Measurements from ENCODE around the gene FAM53A.

Gene FAM53A

GRCh38 chr4:1623821-1624518, 60.1 kb downstream of the FAM53A start:
- no peak for DNase-seq (ENCODE audit: low read depth)

- no peak for DNase-seq (ENCODE audit: low read depth)
These were observed 60.7 kb downstream of the FAM53A start for GRCh38 chr4:1623400-1623799.

GRCh38 chr4:1622956-1623355, 61.2 kb downstream of the FAM53A start:
- DNase-seq (ENCODE audit: low read depth) = no peak

- DNase-seq (ENCODE audit: low read depth) = no peak
These were observed 61.9 kb downstream of the FAM53A start for GRCh38 chr4:1622238-1622637.

GRCh38 chr4:1621526-1621925, 62.6 kb downstream of the FAM53A start:
- no peak for DNase-seq (ENCODE audit: low read depth)

- DNase-seq (ENCODE audit: low read depth) = no peak
These were observed 64.9 kb downstream of the FAM53A start for GRCh38 chr4:1619151-1619672.

- no peak for DNase-seq (ENCODE audit: low read depth)
These were observed 65.7 kb downstream of the FAM53A start for GRCh38 chr4:1618438-1618837.

- DNase-seq (ENCODE audit: low read depth) = no peak
These were observed 67.6 kb downstream of the FAM53A start for GRCh38 chr4:1616557-1616930.

- no peak for DNase-seq (ENCODE audit: low read depth)
These were observed 68.1 kb downstream of the FAM53A start for GRCh38 chr4:1615786-1616556.

- no peak for DNase-seq (ENCODE audit: low read depth)
These were observed 69.1 kb downstream of the FAM53A start for GRCh38 chr4:1614854-1615595.

- DNase-seq (ENCODE audit: low read depth) = no peak
These were observed 69.6 kb downstream of the FAM53A start for GRCh38 chr4:1614502-1614853.

- DNase-seq (ENCODE audit: low read depth) = no peak
These were observed 70.1 kb downstream of the FAM53A start for GRCh38 chr4:1614049-1614448.

- no peak for DNase-seq (ENCODE audit: low read depth)
These were observed 71.0 kb downstream of the FAM53A start for GRCh38 chr4:1613099-1613495.

- no peak for DNase-seq (ENCODE audit: low read depth)
These were observed 71.6 kb downstream of the FAM53A start for GRCh38 chr4:1612278-1613098.

- no peak for DNase-seq (ENCODE audit: low read depth)
These were observed 72.6 kb downstream of the FAM53A start for GRCh38 chr4:1611501-1611870.

GRCh38 chr4:1610791-1611500, 73.2 kb downstream of the FAM53A start:
- DNase-seq (ENCODE audit: low read depth) = no peak

- DNase-seq (ENCODE audit: low read depth) = no peak
These were observed 74.0 kb downstream of the FAM53A start for GRCh38 chr4:1609901-1610790.

- DNase-seq (ENCODE audit: low read depth) = no peak
These were observed 75.2 kb downstream of the FAM53A start for GRCh38 chr4:1608821-1609500.

GRCh38 chr4:1608196-1608820, 75.8 kb downstream of the FAM53A start:
- no peak for DNase-seq (ENCODE audit: low read depth)
